ENCODE data around the gene PERP.

DNA sequence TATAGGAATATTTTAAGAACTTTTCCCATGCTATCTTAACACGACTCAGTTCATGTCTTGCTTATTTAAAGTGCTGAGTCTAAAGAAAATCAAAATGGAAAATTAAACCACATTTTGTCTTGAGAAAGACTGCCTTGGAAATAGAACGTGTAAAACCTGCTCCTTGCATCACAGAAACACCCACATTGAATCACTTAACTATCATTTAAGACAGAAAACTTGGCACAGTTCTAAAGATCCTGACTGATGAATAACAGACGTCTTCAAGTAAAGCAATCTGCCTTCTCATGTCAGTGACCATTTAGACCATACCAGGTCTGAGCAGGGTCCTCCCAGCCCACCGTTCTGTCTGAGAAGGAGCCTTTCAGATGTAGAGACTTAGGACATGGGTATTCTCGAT, 7.4 kb downstream of the PERP start:
- TF ChIP-seq POLR2A (IDR thresholded peaks at IDR 0.05): no peak
- TF ChIP-seq, protein P1, sequence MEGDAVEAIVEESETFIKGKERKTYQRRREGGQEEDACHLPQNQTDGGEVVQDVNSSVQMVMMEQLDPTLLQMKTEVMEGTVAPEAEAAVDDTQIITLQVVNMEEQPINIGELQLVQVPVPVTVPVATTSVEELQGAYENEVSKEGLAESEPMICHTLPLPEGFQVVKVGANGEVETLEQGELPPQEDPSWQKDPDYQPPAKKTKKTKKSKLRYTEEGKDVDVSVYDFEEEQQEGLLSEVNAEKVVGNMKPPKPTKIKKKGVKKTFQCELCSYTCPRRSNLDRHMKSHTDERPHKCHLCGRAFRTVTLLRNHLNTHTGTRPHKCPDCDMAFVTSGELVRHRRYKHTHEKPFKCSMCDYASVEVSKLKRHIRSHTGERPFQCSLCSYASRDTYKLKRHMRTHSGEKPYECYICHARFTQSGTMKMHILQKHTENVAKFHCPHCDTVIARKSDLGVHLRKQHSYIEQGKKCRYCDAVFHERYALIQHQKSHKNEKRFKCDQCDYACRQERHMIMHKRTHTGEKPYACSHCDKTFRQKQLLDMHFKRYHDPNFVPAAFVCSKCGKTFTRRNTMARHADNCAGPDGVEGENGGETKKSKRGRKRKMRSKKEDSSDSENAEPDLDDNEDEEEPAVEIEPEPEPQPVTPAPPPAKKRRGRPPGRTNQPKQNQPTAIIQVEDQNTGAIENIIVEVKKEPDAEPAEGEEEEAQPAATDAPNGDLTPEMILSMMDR (IDR thresholded peaks at IDR 0.05): no peak
